GM21737 (cell line): ENCODE data around the gene C1orf52.
A peak's percentile ranks its signal among the peaks of the same experiment; 100 is the strongest.
"Not testable (repeated sequence)": the region's sequence is repeated elsewhere in the genome, so short reads cannot be mapped to it uniquely, and the experiment has no call there.

Experiments
- ATAC-seq: cut with Tn5 transposase; IDR thresholded peaks from one replicate; pipeline ENCODE4 v1.9.1; 2021; ENCODE audit warnings: mild to moderate bottlenecking, moderate library complexity; ENCODE audit not compliant: unreplicated experiment

The C1orf52 gene

GRCh38 chr1:85278853-85279314 is 19.4 kb upstream of the C1orf52 start:
- ATAC-seq, result no peak

- ATAC-seq, result no peak
Measured at GRCh38 chr1:85277802-85278201, 18.3 kb upstream of the C1orf52 start.

GRCh38 chr1:85276978-85277639 is 17.6 kb upstream of the C1orf52 start:
- no peak for ATAC-seq

GRCh38 chr1:85276215-85276977 is 16.9 kb upstream of the C1orf52 start, which contains the start of gene BCL10:
Gene BCL10, minus strand, starts transcription at chr1:85276632. Its CDS starts 280 bp downstream, at chr1:85276352.
- ATAC-seq, result peak; percentile 97

GRCh38 chr1:85275701-85276214 is 16.3 kb upstream of the C1orf52 start:
- no peak for ATAC-seq

DNA sequence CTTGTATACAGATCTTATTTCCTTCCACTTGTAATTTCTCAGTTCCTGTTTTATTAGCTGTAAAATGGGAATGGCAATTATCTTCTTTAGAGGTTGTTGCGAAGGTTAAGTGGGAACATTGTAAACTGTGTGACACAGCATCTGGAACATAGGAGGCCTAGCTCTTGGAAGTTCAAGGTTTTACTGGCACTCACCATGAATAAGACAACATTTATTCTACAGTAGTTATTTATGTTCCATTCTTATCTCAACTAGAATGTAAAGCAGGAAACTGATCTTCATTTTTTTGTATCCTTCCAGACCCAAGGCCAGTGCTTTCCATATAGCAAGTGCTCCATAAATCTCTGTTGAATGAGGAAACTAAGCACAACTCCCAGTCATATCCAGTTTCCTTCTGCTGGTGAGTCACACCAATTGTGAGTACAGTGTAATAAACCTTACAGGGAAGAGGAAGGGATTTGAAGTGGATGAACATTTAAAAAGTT is 15.5 kb upstream of the C1orf52 start:
- ATAC-seq, result no peak

GRCh38 chr1:85273397-85273796 is 13.9 kb upstream of the C1orf52 start:
- ATAC-seq, result no peak

GRCh38 chr1:85268801-85269585 is 9.5 kb upstream of the C1orf52 start:
- ATAC-seq, result no peak

- no peak for ATAC-seq
Measured at GRCh38 chr1:85267313-85267712, 7.9 kb upstream of the C1orf52 start.

DNA sequence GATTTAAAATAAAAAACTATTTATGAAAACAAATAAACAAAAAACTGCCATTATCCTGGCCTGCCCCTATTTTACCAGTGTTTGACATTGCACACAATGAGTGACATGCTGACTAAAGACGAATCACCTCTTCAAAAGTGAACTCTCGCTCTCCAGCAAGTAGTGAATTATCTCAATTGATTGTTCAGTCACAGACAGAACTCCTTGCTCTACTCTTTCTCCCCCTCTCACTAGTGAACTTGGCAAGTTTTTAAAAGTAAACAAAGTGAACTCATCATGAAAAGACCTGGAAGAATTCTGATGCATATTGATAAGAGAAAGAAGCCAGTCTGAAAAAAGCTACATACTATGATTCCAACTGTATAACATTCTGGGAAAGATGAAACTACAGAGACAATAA is 4.7 kb upstream of the C1orf52 start:
- no peak for ATAC-seq

GRCh38 chr1:85262985-85263384 is 3.5 kb upstream of the C1orf52 start:
- no peak for ATAC-seq

- ATAC-seq, result peak; percentile 13
Measured at GRCh38 chr1:85259912-85260274, 431 bp upstream of the C1orf52 start.

GRCh38 chr1:85258536-85259117 is 835 bp downstream of the C1orf52 start:
- ATAC-seq, result no peak

- ATAC-seq, result not testable (repeated sequence)
Measured at GRCh38 chr1:85249042-85249441, 10.4 kb downstream of the C1orf52 start.

DNA sequence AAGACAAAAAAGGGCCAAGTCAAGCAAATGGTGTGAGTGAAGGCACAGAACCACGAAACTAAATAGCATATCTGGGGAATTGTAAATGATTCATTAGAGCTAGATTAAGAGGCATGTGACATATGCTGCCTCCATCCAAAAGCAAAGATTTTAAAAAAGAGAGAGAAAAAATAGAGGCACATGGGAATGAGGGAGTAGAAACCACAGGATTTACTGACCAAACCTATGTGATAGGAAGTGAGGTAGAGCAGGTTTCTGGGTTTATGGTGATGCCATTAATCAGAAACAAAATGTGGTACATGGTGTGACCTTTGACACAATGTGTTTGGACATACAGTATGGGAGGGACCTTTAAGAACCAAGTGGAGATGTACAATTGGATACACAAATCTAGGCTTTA is 13.6 kb downstream of the C1orf52 start:
- no peak for ATAC-seq

DNA sequence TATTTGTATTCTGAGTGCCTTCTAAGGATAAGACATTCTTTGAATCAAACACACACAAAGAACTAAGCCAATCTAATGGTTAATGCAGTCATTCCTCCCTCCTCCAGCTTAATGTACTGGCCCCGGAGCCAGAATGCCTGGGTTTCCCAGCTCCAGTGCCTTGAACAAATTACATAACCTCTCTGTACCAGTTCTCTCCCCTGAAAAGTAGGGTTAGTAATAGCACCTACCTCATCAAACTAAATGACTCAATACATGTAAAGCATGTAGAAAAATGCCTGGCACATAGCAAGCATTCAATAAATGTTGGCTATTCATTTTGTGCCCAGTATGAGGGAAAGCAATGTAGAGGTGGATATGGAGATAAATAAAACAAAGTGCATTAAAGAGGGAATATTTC is 14.0 kb downstream of the C1orf52 start:
- no peak for ATAC-seq

GRCh38 chr1:85244271-85245061 is 15.0 kb downstream of the C1orf52 start:
- ATAC-seq, result no peak

DNA sequence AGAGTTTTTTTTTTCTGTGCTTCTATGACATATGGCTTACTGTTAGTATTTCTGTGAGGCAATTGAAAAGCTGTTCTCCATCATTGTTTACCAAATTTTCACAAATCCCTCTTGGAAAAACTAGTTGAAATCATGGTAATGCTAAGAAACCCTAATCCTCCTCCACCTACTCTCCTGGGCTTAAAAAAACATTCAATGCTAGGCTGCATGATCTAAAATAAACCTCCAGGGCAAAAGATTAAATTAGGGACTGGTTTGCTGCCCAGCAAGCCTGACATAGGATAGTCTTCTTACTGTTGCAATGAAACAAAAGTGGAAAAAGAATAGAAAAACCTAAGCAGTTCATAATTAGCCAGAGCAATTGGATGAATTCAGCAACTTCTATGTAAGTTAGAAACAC is 16.1 kb downstream of the C1orf52 start:
- no peak for ATAC-seq

DNA sequence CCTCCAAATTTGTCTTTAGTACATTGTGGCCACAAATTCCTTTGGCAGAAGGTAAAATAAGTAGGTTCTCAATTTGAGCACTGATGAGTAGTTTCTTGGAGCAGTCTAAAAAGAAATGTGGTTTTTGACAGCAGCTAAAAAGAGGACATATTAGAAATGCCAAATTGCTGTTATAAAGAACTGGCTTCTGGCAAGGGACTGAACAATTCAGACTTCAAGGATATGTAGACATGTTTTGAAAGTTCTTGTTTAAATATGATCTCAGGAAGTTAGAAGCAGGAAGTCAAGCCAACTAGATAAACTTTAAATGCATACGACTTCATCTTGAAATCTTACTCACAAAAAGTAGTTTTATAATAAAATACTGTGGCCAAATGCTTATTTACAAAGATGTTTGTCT is 18.8 kb downstream of the C1orf52 start:
- ATAC-seq, result no peak

- no peak for ATAC-seq
Measured at GRCh38 chr1:85240174-85240601, 19.3 kb downstream of the C1orf52 start.
